GM19467 (cell line): ENCODE results near the gene CCBE1.
"Not testable (repeated sequence)": the region's sequence is repeated elsewhere in the genome, so short reads cannot be mapped to it uniquely, and the experiment has no call there.

Experiments
- ATAC-seq: cut with Tn5 transposase; IDR thresholded peaks from one replicate; pipeline ENCODE4 v1.9.1; 2021; ENCODE audit warnings: mild to moderate bottlenecking, moderate library complexity; ENCODE audit not compliant: unreplicated experiment

Gene CCBE1

GRCh38 chr18:59685501-59685900, 11.7 kb downstream of the CCBE1 start:
- no peak for ATAC-seq

- ATAC-seq, result no peak
Observed at GRCh38 chr18:59684777-59685176, 12.4 kb downstream of the CCBE1 start.

- ATAC-seq, result no peak
Observed at GRCh38 chr18:59681521-59682004, 15.7 kb downstream of the CCBE1 start.

- no peak for ATAC-seq
Observed at GRCh38 chr18:59681051-59681450, 16.2 kb downstream of the CCBE1 start.

- ATAC-seq, result no peak
Observed at GRCh38 chr18:59675346-59675745, 21.9 kb downstream of the CCBE1 start.

GRCh38 chr18:59674903-59675270, 22.3 kb downstream of the CCBE1 start:
- no peak for ATAC-seq

GRCh38 chr18:59674186-59674902, 22.9 kb downstream of the CCBE1 start:
- ATAC-seq, result no peak

GRCh38 chr18:59672235-59672711, 24.9 kb downstream of the CCBE1 start:
- ATAC-seq, result no peak

- no peak for ATAC-seq
Observed at GRCh38 chr18:59671551-59671950, 25.7 kb downstream of the CCBE1 start.

- ATAC-seq, result no peak
Observed at GRCh38 chr18:59669872-59670657, 27.2 kb downstream of the CCBE1 start.

GRCh38 chr18:59667488-59667887, 29.7 kb downstream of the CCBE1 start:
- no peak for ATAC-seq

GRCh38 chr18:59666007-59666402, 31.2 kb downstream of the CCBE1 start:
- not testable (repeated sequence) for ATAC-seq

GRCh38 chr18:59665057-59666006, 31.9 kb downstream of the CCBE1 start:
- ATAC-seq, result no peak

- ATAC-seq, result no peak
Observed at GRCh38 chr18:59664329-59664728, 32.9 kb downstream of the CCBE1 start.

- no peak for ATAC-seq
Observed at GRCh38 chr18:59663096-59663495, 34.1 kb downstream of the CCBE1 start.

GRCh38 chr18:59661891-59662701, 35.1 kb downstream of the CCBE1 start:
- no peak for ATAC-seq

- no peak for ATAC-seq
Observed at GRCh38 chr18:59660786-59661743, 36.2 kb downstream of the CCBE1 start.

GRCh38 chr18:59660366-59660765, 36.9 kb downstream of the CCBE1 start:
- ATAC-seq, result no peak
